ENCODE data around the gene MCF2L2. TPM values are rescaled to one million over a fixed set of nuclear protein-coding genes. Genes with fewer than 3 reads are reported as not detected.

Gene MCF2L2
- total and polyA plus RNA-seq, 2 donors (not counting 1 experiment from before 2014, with no cell fraction given) = 0.03 to 1.6 TPM

DNA sequence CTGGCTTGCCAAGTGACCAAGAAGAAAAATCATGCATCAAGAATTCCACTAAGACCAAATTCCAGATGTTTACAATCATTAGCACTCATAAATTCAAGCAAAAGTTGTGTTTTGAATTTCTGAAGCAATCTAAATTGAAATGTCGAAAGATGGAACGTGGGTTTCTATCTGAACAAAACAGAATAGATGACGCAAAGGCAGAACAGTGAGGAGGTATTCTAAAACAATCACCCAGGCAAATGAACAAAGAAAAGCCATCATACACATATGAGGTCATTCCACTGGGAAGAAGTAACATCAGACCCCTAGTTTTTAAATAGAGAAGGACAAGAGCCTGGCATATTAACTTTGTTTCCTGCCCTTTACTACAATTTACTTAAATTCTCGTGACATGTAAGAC is 58.0 kb downstream of the MCF2L2 start:
- intact Hi-C loops (cut with micrococcal nuclease) = no loop called here
- Mint-ChIP-seq H3K27me3 (peaks cover 10% of the 10 kb centered on the region), H3K4me3 (no peak overlapping the region), H3K9me3 (ENCODE audit: insufficient read depth) (no peaks in the 10 kb centered on the region), H3K4me1 (peaks cover 11% of the 10 kb centered on the region), H3K27ac (no peak overlapping the region)
- H4K20me1 ChIP-seq (ENCODE audit: control insufficient read depth, insufficient read depth, low read length, poor library complexity, severe bottlenecking) = no peaks in the 10 kb centered on the region
- no peak overlapping the region for H3K4me2 ChIP-seq (replicated peaks; ENCODE audit: low read depth, low read length, poor library complexity, severe bottlenecking)
- peaks cover 0 to 6% of the 10 kb centered on the region in 2 donors for H3K4me1 ChIP-seq (ENCODE audit: control insufficient read depth in 2 of 2, insufficient read depth in 2 of 2, low read length in 2 of 2)
- H2AFZ ChIP-seq (ENCODE audit: insufficient read depth, low read depth, low read length, poor library complexity, severe bottlenecking) = no peak overlapping the region
- peaks cover 0 to 9% (median 5%) of the 10 kb centered on the region in 4 experiments for H3K27me3 ChIP-seq (replicated peaks in 1 of 4; ENCODE audit: control extremely low read depth in 1 of 4, control insufficient read depth in 3 of 4, insufficient read depth in 4 of 4, low read length in 3 of 4)
- H3K79me2 ChIP-seq (ENCODE audit: control insufficient read depth, insufficient read depth, low read length) = no peaks in the 10 kb centered on the region
- no peak for TF ChIP-seq EZH2 (IDR thresholded peaks at IDR 0.05; ENCODE audit: borderline replicate concordance, insufficient read depth, low read depth, low read length, poor library complexity, severe bottlenecking)
- TF ChIP-seq, protein P1, sequence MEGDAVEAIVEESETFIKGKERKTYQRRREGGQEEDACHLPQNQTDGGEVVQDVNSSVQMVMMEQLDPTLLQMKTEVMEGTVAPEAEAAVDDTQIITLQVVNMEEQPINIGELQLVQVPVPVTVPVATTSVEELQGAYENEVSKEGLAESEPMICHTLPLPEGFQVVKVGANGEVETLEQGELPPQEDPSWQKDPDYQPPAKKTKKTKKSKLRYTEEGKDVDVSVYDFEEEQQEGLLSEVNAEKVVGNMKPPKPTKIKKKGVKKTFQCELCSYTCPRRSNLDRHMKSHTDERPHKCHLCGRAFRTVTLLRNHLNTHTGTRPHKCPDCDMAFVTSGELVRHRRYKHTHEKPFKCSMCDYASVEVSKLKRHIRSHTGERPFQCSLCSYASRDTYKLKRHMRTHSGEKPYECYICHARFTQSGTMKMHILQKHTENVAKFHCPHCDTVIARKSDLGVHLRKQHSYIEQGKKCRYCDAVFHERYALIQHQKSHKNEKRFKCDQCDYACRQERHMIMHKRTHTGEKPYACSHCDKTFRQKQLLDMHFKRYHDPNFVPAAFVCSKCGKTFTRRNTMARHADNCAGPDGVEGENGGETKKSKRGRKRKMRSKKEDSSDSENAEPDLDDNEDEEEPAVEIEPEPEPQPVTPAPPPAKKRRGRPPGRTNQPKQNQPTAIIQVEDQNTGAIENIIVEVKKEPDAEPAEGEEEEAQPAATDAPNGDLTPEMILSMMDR (IDR thresholded peaks at IDR 0.05) = no peak
- ATAC-seq (ENCODE audit: low read depth) (no peak), DNase-seq (no peak)
- no peaks in the 10 kb centered on the region for H3K36me3 ChIP-seq (replicated peaks in 1 of 2; ENCODE audit: control extremely low read depth in 1 of 2, control insufficient read depth in 1 of 2, extremely low read depth in 1 of 2, insufficient read depth in 2 of 2, low read length in 1 of 2)
- H3K27ac ChIP-seq (ENCODE audit: low read length in 2 of 2) = no peak overlapping the region
- H3K9me3 ChIP-seq (ENCODE audit: control extremely low read depth in 1 of 3, control insufficient read depth in 2 of 3, insufficient read depth in 1 of 3, low read length in 2 of 3) = peaks cover 0 to 5% (median 0%) of the 10 kb centered on the region in 3 donors
- ChIA-PET POLR2A (no interaction called here), CTCF (interaction anchor here (2.5 kb wide), 1 partner anchor 12 kb away, joined by 6 read pairs; no protein-coding TSS in a partner anchor)
- no peak overlapping the region for H3K4me3 ChIP-seq (ENCODE audit: control extremely low read depth in 1 of 5, extremely low read depth in 1 of 5, insufficient read depth in 1 of 5, low read depth in 2 of 5, low read length in 4 of 5)
- no peak overlapping the region for H3K9ac ChIP-seq (ENCODE audit: low read length)
- 90% methylated on average over 2 of the region's 4 CpGs for WGBS (ENCODE audit: insufficient coverage)

DNA sequence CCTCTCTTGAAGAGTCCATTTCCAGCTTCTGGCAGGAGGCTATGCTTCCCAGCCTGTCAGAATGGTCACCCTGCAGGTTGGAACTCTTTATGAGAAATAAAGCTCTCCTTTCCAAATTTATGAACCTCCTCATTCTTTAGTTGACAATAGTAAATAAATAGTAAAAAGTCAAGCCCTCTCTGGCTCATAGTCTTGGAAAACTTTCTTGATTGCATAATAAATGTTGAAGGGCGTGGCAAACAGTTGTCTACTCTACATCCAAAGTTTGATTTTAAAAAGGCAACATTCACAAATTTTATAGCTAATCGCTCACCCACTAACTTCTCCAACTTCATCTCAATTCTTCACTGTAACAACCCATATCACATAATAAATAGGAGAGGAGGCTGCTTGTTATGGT is 58.8 kb downstream of the MCF2L2 start:
- Histone ChIP-seq H3K4me1 (ENCODE audit: control insufficient read depth in 2 of 2, insufficient read depth in 2 of 2, low read length in 2 of 2) (peaks cover 0 to 6% of the 10 kb centered on the region in 2 donors), H3K9me3 (ENCODE audit: control extremely low read depth in 1 of 3, control insufficient read depth in 2 of 3, insufficient read depth in 1 of 3, low read length in 2 of 3) (peaks cover 0 to 5% (median 0%) of the 10 kb centered on the region in 3 donors), H3K9ac (ENCODE audit: low read length) (no peak overlapping the region), H4K20me1 (ENCODE audit: control insufficient read depth, insufficient read depth, low read length, poor library complexity, severe bottlenecking) (no peaks in the 10 kb centered on the region), H2AFZ (ENCODE audit: insufficient read depth, low read depth, low read length, poor library complexity, severe bottlenecking) (no peak overlapping the region), H3K27me3 (replicated peaks in 1 of 4; ENCODE audit: control extremely low read depth in 1 of 4, control insufficient read depth in 3 of 4, insufficient read depth in 4 of 4, low read length in 3 of 4) (peaks cover 0 to 5% (median under 1%) of the 10 kb centered on the region in 4 experiments), H3K4me2 (replicated peaks; ENCODE audit: low read depth, low read length, poor library complexity, severe bottlenecking) (no peak overlapping the region), H3K79me2 (ENCODE audit: control insufficient read depth, insufficient read depth, low read length) (no peaks in the 10 kb centered on the region), H3K36me3 (replicated peaks in 1 of 2; ENCODE audit: control extremely low read depth in 1 of 2, control insufficient read depth in 1 of 2, extremely low read depth in 1 of 2, insufficient read depth in 2 of 2, low read length in 1 of 2) (no peaks in the 10 kb centered on the region), H3K27ac (ENCODE audit: low read length in 2 of 2) (no peak overlapping the region), H3K4me3 (ENCODE audit: control extremely low read depth in 1 of 5, extremely low read depth in 1 of 5, insufficient read depth in 1 of 5, low read depth in 2 of 5, low read length in 4 of 5) (no peak overlapping the region)
- ATAC-seq (ENCODE audit: low read depth) (no peak), DNase-seq (no peak)
- WGBS (ENCODE audit: insufficient coverage) = no CpG with 5 or more reads among the region's 2 CpGs
- POLR2A ChIA-PET = no interaction called here
- H3K27me3 Mint-ChIP-seq = peaks cover 5% of the 10 kb centered on the region
- intact Hi-C loops (cut with micrococcal nuclease) = no loop called here
- TF ChIP-seq, protein P1 (IDR thresholded peaks at IDR 0.05) = no peak
- TF ChIP-seq EZH2 (IDR thresholded peaks at IDR 0.05; ENCODE audit: borderline replicate concordance, insufficient read depth, low read depth, low read length, poor library complexity, severe bottlenecking) = no peak
- no peaks in the 10 kb centered on the region for H3K9me3 Mint-ChIP-seq (ENCODE audit: insufficient read depth)
- CTCF ChIA-PET = interaction anchor here (2.5 kb wide), 1 partner anchor 13 kb away, joined by 6 read pairs; no protein-coding TSS in a partner anchor
- H3K4me1 Mint-ChIP-seq = peaks cover 11% of the 10 kb centered on the region
- no peak overlapping the region for H3K4me3 Mint-ChIP-seq
- H3K27ac Mint-ChIP-seq = no peak overlapping the region

All from B cell (primary cell).